Transverse colon (tissue), 4 donors: Measurements from ENCODE around the gene TRAPPC2L.

Source experiments
- POLR2AphosphoS5 ChIP-seq, 3 donors: sonication (generic); formaldehyde crosslinking; IDR thresholded peaks; one replicate each; pipeline ENCODE4 v1.6.1; 2016; ENCODE audit warnings: antibody characterized with exemption in 3 of 3
- TF ChIP-seq, protein P1 (sequence below), 5 experiments: fragments of 200-600 bp in 3 of 5; fragments of 450-650 bp in 2 of 5; sonication (generic) in 3 of 5; IDR thresholded peaks; 1 replicate in 2 of 5; 2 replicates in 3 of 5; pipeline ENCODE4 v1.5.1; 2016 to 2017; ENCODE audit warnings: antibody characterized with exemption in 5 of 5, inconsistent platforms in 3 of 5, mild to moderate bottlenecking in 2 of 5, moderate library complexity in 1 of 5

DNA sequence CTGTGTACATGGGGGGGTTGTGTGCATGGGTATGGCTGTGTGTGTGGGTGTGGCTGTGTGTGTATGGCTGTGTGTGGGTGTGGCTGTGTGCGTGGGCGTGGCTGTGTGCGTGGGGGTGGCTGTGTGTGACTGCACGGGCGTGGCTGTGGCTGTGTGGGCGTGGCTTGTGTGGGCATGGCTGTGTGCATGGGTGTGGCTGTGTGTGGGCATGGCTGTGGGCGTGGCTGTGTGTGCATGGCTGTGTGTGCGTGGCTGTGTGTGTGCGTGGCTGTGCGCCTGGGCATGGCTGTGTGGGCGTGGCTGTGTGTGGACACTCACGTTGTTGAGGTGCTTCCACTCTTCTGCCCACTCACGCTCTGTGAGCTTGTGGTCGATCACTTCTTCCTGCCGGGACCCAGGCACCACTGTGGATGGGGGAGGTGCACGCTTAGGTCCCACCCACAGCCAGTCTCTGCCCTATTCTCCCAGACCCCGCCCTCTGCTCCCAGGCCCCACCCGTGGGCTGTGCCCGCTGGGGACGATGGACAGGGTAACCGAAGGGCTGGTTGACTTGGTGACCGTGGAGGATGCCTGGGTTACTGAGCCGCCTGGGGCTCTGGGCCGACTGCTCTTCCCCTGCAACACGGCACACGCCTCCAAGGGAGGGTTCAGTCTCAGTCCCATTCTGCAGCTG is 25.6 kb downstream of the TRAPPC2L start:
- TF ChIP-seq, protein P1, sequence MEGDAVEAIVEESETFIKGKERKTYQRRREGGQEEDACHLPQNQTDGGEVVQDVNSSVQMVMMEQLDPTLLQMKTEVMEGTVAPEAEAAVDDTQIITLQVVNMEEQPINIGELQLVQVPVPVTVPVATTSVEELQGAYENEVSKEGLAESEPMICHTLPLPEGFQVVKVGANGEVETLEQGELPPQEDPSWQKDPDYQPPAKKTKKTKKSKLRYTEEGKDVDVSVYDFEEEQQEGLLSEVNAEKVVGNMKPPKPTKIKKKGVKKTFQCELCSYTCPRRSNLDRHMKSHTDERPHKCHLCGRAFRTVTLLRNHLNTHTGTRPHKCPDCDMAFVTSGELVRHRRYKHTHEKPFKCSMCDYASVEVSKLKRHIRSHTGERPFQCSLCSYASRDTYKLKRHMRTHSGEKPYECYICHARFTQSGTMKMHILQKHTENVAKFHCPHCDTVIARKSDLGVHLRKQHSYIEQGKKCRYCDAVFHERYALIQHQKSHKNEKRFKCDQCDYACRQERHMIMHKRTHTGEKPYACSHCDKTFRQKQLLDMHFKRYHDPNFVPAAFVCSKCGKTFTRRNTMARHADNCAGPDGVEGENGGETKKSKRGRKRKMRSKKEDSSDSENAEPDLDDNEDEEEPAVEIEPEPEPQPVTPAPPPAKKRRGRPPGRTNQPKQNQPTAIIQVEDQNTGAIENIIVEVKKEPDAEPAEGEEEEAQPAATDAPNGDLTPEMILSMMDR (IDR thresholded peaks at IDR 0.05) = no peak
- no peak for TF ChIP-seq POLR2AphosphoS5 (IDR thresholded peaks at IDR 0.05)
